Right forelimb (tissue), 1 donor: Measurements from ENCODE around the gene MARCOL.
"Not testable (repeated sequence)": the region's sequence is repeated elsewhere in the genome, so short reads cannot be mapped to it uniquely, and the experiment has no call there.

ENCODE experiments used
- DNase-seq: peaks from one replicate; pipeline ENCODE4 v3.0.0-alpha.2; 2018

Gene MARCOL

GRCh38 chr5:148268566-148268965 is 30.2 kb downstream of the MARCOL start, which contains the start of gene SPINK13:
TSS of gene SPINK13 (plus strand) at chr5:148268794. CDS start at chr5:148270073, 1,279 bp downstream.
- DNase-seq = no peak

- DNase-seq = not testable (repeated sequence)
Measured at GRCh38 chr5:148275129-148275528, 36.8 kb downstream of the MARCOL start.

- DNase-seq = not testable (repeated sequence)
Measured at GRCh38 chr5:148280893-148281292, 42.6 kb downstream of the MARCOL start.

GRCh38 chr5:148281336-148281735 is 43.0 kb downstream of the MARCOL start:
- not testable (repeated sequence) for DNase-seq

- no peak for DNase-seq
Measured at GRCh38 chr5:148290271-148291195, 52.2 kb downstream of the MARCOL start.
